ENCODE data around the gene C2orf72. TPM values are rescaled to one million over a fixed set of nuclear protein-coding genes. Genes with fewer than 3 reads are reported as not detected.

The C2orf72 gene
- total and polyA plus RNA-seq, 2 of the 13 experiments (the other 11 are each of a cell fraction or from before 2014, with no cell fraction given) = 147 to 203 TPM

- ChIA-PET CTCF (ENCODE audit: low intra/inter-chr PET ratio, low total read pairs) (no interaction called here), POLR2A (interaction anchor here (0.8 to 7.7 kb wide), 21 partner anchors 11 to 659 kb away, joined by 3 to 399 read pairs (median 7); partner anchors contain the start of genes C2orf72, ITM2C and PTMA)
- WGBS (ENCODE audit: low lambda C conversion rate) = 40% methylated on average over 12 of the region's 12 CpGs
- H2AFZ ChIP-seq (ENCODE audit: low read length) = no peak overlapping the region
- TSS peak; percentile 89 for BruUV-seq (replicated peaks)
- DNase-seq (ENCODE audit: low spot score) (no peak), FAIRE-seq (no peak), ATAC-seq (no peak)
- no peaks in the 10 kb centered on the region; a peak in 1 of 5 replicates for H3K27me3 ChIP-seq (ENCODE audit: control insufficient read depth in 1 of 2, insufficient read depth in 2 of 2, low read length in 2 of 2)
- H3K27ac ChIP-seq (ENCODE audit: extremely low read length, insufficient read depth, low read length) = peak overlapping the region; percentile 97
- in situ Hi-C loops (cut with HindIII; ENCODE audit: extremely low pct_ligation_motif_present, low pct_unique_long_range_greater_than_20kb) = loop anchor here (5.0 kb wide), 1 partner anchor 52 kb away; the partner anchor contains the start of gene SPATA3
- intact Hi-C loops (cut with micrococcal nuclease; ENCODE audit: unreplicated experiment) = loop anchor here (1.0 to 10.0 kb wide), 7 partner anchors 9 to 655 kb away; partner anchors contain the start of genes ITM2C, NCL and PTMA
- peak overlapping the region; percentile 75 for H3K9ac ChIP-seq (ENCODE audit: insufficient read depth, low read depth, low read length)
- peaks cover 3 to 11% of the 10 kb centered on the region in 2 experiments; a peak in 4 of 5 replicates for H3K36me3 ChIP-seq (replicated peaks in 1 of 2; ENCODE audit: control insufficient read depth in 1 of 2, insufficient read depth in 2 of 2, low read length in 2 of 2)
- peaks cover 82% of the 10 kb centered on the region for H3K4me1 ChIP-seq (ENCODE audit: insufficient read depth, low read length)
- H4K20me1 ChIP-seq (ENCODE audit: insufficient read depth, low read length) = no peaks in the 10 kb centered on the region
- H3K4me3 ChIP-seq (replicated peaks in 1 of 3; ENCODE audit: insufficient read depth in 1 of 3, low read depth in 2 of 3, low read length in 3 of 3) = peak overlapping the region; percentile 17 to 56 (median 34); a peak in 5 of 6 replicates
- peak overlapping the region; percentile 78 for H3K4me2 ChIP-seq (ENCODE audit: low read depth, low read length)
- no peaks in the 10 kb centered on the region for H3K9me3 ChIP-seq (ENCODE audit: low read length)
- H3K79me2 ChIP-seq (ENCODE audit: insufficient read depth, low read length) = no peaks in the 10 kb centered on the region
- TF ChIP-seq ISL2 (CRISPR knock-in tag; IDR thresholded peaks at IDR 0.05) = no peak
- TF ChIP-seq NRL (CRISPR knock-in tag; IDR thresholded peaks at IDR 0.05; ENCODE audit: borderline replicate concordance) = no peak
- TF ChIP-seq HES4 (CRISPR knock-in tag; IDR thresholded peaks at IDR 0.05; ENCODE audit: borderline replicate concordance) = peak; percentile 23; the same call in 1 of the 2 replicates
- peak; percentile 10; the same call in 1 of the 2 replicates for TF ChIP-seq ZNF510 (CRISPR knock-in tag; IDR thresholded peaks at IDR 0.05; ENCODE audit: low read depth)
- TF ChIP-seq ZC3H4 (CRISPR knock-in tag; IDR thresholded peaks at IDR 0.05; ENCODE audit: borderline replicate concordance) = peak; percentile 86
- peak; percentile 45 for TF ChIP-seq ZNF687 (CRISPR knock-in tag; IDR thresholded peaks at IDR 0.05)
- peak; percentile 24 for TF ChIP-seq AGO2 (optimal IDR thresholded peaks at IDR 0.05; ENCODE audit: low read depth, low read length)
- TF ChIP-seq IRX3 (CRISPR knock-in tag; IDR thresholded peaks at IDR 0.05; ENCODE audit: borderline replicate concordance, low read depth) = peak; percentile 9
- no peak for TF ChIP-seq ETV5 (CRISPR knock-in tag; IDR thresholded peaks at IDR 0.05; ENCODE audit: borderline replicate concordance)
- TF ChIP-seq POLR2AphosphoS5 (IDR thresholded peaks at IDR 0.05; ENCODE audit: low read depth, low read length) = peak; percentile 59; the same call in 1 of the 2 replicates
- TF ChIP-seq EHMT2 (IDR thresholded peaks at IDR 0.05; ENCODE audit: borderline replicate concordance, low read depth, low read length) = 0 out of 2 replicates have a peak, but pooled peaks have one; percentile 8
- TF ChIP-seq YY1 (IDR thresholded peaks at IDR 0.05; ENCODE audit: insufficient read depth, insufficient replicate concordance, low read depth, low read length) = peak; percentile 7
- peak; percentile 53; the same call in 1 of the 2 replicates for TF ChIP-seq MTERF4 (CRISPR knock-in tag; IDR thresholded peaks at IDR 0.05)
- TF ChIP-seq HOMEZ (CRISPR knock-in tag; IDR thresholded peaks at IDR 0.05; ENCODE audit: low read depth) = no peak
- no peak for TF ChIP-seq ZNF253 (CRISPR knock-in tag; IDR thresholded peaks at IDR 0.05; ENCODE audit: borderline replicate concordance)
- TF ChIP-seq REPIN1 (CRISPR knock-in tag; IDR thresholded peaks at IDR 0.05; ENCODE audit: borderline replicate concordance, low read depth) = peak; percentile 37; the same call in 1 of the 2 replicates
These were observed 12.1 kb downstream of the C2orf72 start for GRCh38 chr2:231049286-231050017.

Data from HepG2 (cell line).